B cell (primary cell): ENCODE measurements around the gene TOX2. TPM values are rescaled to one million over a fixed set of nuclear protein-coding genes. Genes with fewer than 3 reads are reported as not detected.

Source experiments
- ATAC-seq: fragments of 200-7000 bp; cut with Tn5 transposase; one replicate; pipeline ENCODE4 v1.10.0; 2021; ENCODE audit warnings: low read depth, mild to moderate bottlenecking, moderate number of reproducible peaks, moderate library complexity
- CTCF ChIA-PET: fragments of 350-600 bp; sonication (Branson Sonifier 250); formaldehyde crosslinking; loops from one replicate; lab custom pipeline; 2021; ENCODE audit warnings: antibody characterized with exemption, inconsistent platforms; lab: Charles Lee
- POLR2A ChIA-PET: fragments of 350-600 bp; sonication (Branson Sonifier 250); formaldehyde crosslinking; loops from one replicate; lab custom pipeline; 2021; ENCODE audit warnings: antibody characterized with exemption; lab: Charles Lee
- DNase-seq: peaks from one replicate; pipeline ENCODE4 v3.0.0; 2013
- H2AFZ ChIP-seq: 2 replicates; pipeline ENCODE4 v1.6.1; 2012; ENCODE audit warnings: mild to moderate bottlenecking, low read depth, low read length; ENCODE audit not compliant: insufficient read depth, poor library complexity, severe bottlenecking
- H3K27ac ChIP-seq, 2 donors: 1 replicate in 1 of 2; 2 replicates in 1 of 2; pipeline ENCODE4 v1.5.1; 2012 to 2013; ENCODE audit warnings: low read length in 2 of 2, mild to moderate bottlenecking in 2 of 2, moderate library complexity in 1 of 2
- H3K27me3 ChIP-seq, 4 experiments: fragments of 200-600 bp in 1 of 4; sonication (generic) in 1 of 4; replicated peaks in 1 of 4; 1 replicate in 2 of 4; 2 replicates in 2 of 4; pipeline versions ENCODE4 v1.6.1 to v1.7.0; 2013 to 2016; ENCODE audit warnings: low read length in 3 of 4, mild to moderate bottlenecking in 2 of 4, mixed read lengths in 1 of 4, moderate library complexity in 1 of 4; ENCODE audit not compliant: insufficient read depth in 4 of 4, control insufficient read depth in 3 of 4; ENCODE audit errors: control extremely low read depth in 1 of 4
- H3K36me3 ChIP-seq, 2 experiments: replicated peaks in 1 of 2; 1 replicate in 1 of 2; 2 replicates in 1 of 2; pipeline versions ENCODE4 v1.6.1 to v1.7.1; 2013; ENCODE audit warnings: low read length in 1 of 2; ENCODE audit not compliant: insufficient read depth in 2 of 2, control insufficient read depth in 1 of 2; ENCODE audit errors: control extremely low read depth in 1 of 2, extremely low read depth in 1 of 2
- H3K4me1 ChIP-seq, 2 donors: fragments of 200-600 bp in 1 of 2; sonication (generic) in 1 of 2; 1 replicate in 1 of 2; 2 replicates in 1 of 2; pipeline versions ENCODE4 v1.5.1 to v1.6.1; 2013 to 2017; ENCODE audit warnings: low read length in 2 of 2; ENCODE audit not compliant: control insufficient read depth in 2 of 2, insufficient read depth in 2 of 2
- H3K4me2 ChIP-seq: replicated peaks from 2 replicates; pipeline ENCODE3; 2012; ENCODE audit warnings: mild to moderate bottlenecking, low read depth, low read length; ENCODE audit not compliant: poor library complexity, severe bottlenecking
- H3K4me3 ChIP-seq, 5 experiments: fragments of 200-600 bp in 1 of 5; sonication (generic) in 1 of 5; 1 replicate in 3 of 5; 2 replicates in 2 of 5; pipeline versions ENCODE4 v1.5.1 to v1.7.0; 2011 to 2016; ENCODE audit warnings: low read length in 4 of 5, mild to moderate bottlenecking in 4 of 5, low read depth in 2 of 5, control low read depth in 1 of 5, moderate library complexity in 1 of 5; ENCODE audit not compliant: insufficient read depth in 1 of 5; ENCODE audit errors: control extremely low read depth in 1 of 5, extremely low read depth in 1 of 5
- H3K79me2 ChIP-seq: fragments of 200-600 bp; sonication (generic); one replicate; pipeline ENCODE4 v1.6.0; 2016; ENCODE audit warnings: low read length; ENCODE audit not compliant: control insufficient read depth, insufficient read depth
- H3K9ac ChIP-seq: fragments of 200-600 bp; sonication (generic); 2 replicates; pipeline ENCODE4 v1.6.1; 2017; ENCODE audit warnings: mild to moderate bottlenecking, low read length, moderate library complexity
- H3K9me3 ChIP-seq, 3 donors: one replicate each; pipeline versions ENCODE4 v1.6.1 to v1.7.1; 2013; ENCODE audit warnings: low read length in 2 of 3; ENCODE audit not compliant: control insufficient read depth in 2 of 3, insufficient read depth in 1 of 3; ENCODE audit errors: control extremely low read depth in 1 of 3
- H4K20me1 ChIP-seq: 2 replicates; pipeline ENCODE4 v1.6.0; 2012; ENCODE audit warnings: mild to moderate bottlenecking, low read length; ENCODE audit not compliant: insufficient read depth, control insufficient read depth, poor library complexity, severe bottlenecking
- H3K27ac Mint-ChIP-seq: one replicate; pipeline ENCODE4 v1.8.0; 2021; ENCODE audit warnings: mixed read lengths
- H3K27me3 Mint-ChIP-seq: one replicate; pipeline ENCODE4 v1.8.0; 2021; ENCODE audit warnings: mixed read lengths
- H3K4me1 Mint-ChIP-seq: one replicate; pipeline ENCODE4 v1.8.0; 2021; ENCODE audit warnings: mixed read lengths
- H3K4me3 Mint-ChIP-seq: one replicate; pipeline ENCODE4 v1.8.0; 2021; ENCODE audit warnings: mixed read lengths
- H3K9me3 Mint-ChIP-seq: one replicate; pipeline ENCODE4 v1.8.0; 2022; ENCODE audit warnings: mixed read lengths; ENCODE audit not compliant: insufficient read depth
- EZH2 ChIP-seq: IDR thresholded peaks from 2 replicates; pipeline ENCODE4 v1.6.1; 2012; ENCODE audit warnings: borderline replicate concordance, low read depth, mild to moderate bottlenecking, moderate library complexity, low read length; ENCODE audit not compliant: insufficient read depth, poor library complexity, severe bottlenecking
- WGBS: methylation state at CpG from one replicate; pipeline ENCODE4 v1.1.5; 2013; ENCODE audit warnings: missing lambda C conversion rate; ENCODE audit not compliant: insufficient coverage; 5-methylcytosine and 5-hydroxymethylcytosine counted together
- intact Hi-C: fragments of 100-400 bp; cut with micrococcal nuclease; formaldehyde crosslinking; loops from one replicate; pipeline ENCODE4 v1.10.0; 2022
- polyA plus RNA-seq: library from polyadenylated mRNA; depleted of rRNA; stranded (reverse); fragments of >200 nt; gene quantifications from 2 replicates; pipeline ENCODE4 v1.2.3, GENCODE V29; 2012
- total RNA-seq, 2 donors: library from RNA; stranded (reverse); fragments of 120-200 nt in 1 of 2; gene quantifications; 1 replicate in 1 of 2; 2 replicates in 1 of 2; pipeline versions ENCODE4 v1.2.3 to v1.2.4, GENCODE V29; 2013 to 2022
- TF ChIP-seq, protein P1 (sequence below): fragments of 200-600 bp; IDR thresholded peaks from one replicate; pipeline ENCODE4 v1.8.0; 2022; ENCODE audit warnings: antibody characterized with exemption, mild to moderate bottlenecking

Gene TOX2
- total and polyA plus RNA-seq, 2 donors (not counting 1 experiment from before 2014, with no cell fraction given): 1.2 to 4.1 TPM

- 82% methylated on average over 3 of the region's 3 CpGs for WGBS
- H3K4me3 Mint-ChIP-seq: no peak overlapping the region
- DNase-seq: no peak
- no peaks in the 10 kb centered on the region for H3K79me2 ChIP-seq
- H3K4me2 ChIP-seq: no peak overlapping the region
- no peaks in the 10 kb centered on the region for H3K36me3 ChIP-seq
- no peak overlapping the region for H3K4me3 ChIP-seq
- H3K27me3 ChIP-seq: peaks cover 0 to 2% (median 0%) of the 10 kb centered on the region in 4 experiments
- ChIA-PET POLR2A (no interaction called here), CTCF (no interaction called here)
- H4K20me1 ChIP-seq: no peaks in the 10 kb centered on the region
- intact Hi-C loops: no loop called here
- TF ChIP-seq, protein P1, sequence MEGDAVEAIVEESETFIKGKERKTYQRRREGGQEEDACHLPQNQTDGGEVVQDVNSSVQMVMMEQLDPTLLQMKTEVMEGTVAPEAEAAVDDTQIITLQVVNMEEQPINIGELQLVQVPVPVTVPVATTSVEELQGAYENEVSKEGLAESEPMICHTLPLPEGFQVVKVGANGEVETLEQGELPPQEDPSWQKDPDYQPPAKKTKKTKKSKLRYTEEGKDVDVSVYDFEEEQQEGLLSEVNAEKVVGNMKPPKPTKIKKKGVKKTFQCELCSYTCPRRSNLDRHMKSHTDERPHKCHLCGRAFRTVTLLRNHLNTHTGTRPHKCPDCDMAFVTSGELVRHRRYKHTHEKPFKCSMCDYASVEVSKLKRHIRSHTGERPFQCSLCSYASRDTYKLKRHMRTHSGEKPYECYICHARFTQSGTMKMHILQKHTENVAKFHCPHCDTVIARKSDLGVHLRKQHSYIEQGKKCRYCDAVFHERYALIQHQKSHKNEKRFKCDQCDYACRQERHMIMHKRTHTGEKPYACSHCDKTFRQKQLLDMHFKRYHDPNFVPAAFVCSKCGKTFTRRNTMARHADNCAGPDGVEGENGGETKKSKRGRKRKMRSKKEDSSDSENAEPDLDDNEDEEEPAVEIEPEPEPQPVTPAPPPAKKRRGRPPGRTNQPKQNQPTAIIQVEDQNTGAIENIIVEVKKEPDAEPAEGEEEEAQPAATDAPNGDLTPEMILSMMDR: no peak
- no peak for TF ChIP-seq EZH2
- ATAC-seq: no peak
- H3K9ac ChIP-seq: no peak overlapping the region
- H3K27me3 Mint-ChIP-seq: peaks cover 16% of the 10 kb centered on the region
- no peaks in the 10 kb centered on the region for H3K9me3 Mint-ChIP-seq
- H3K9me3 ChIP-seq: no peaks in the 10 kb centered on the region
- H3K27ac Mint-ChIP-seq: no peak overlapping the region
- H2AFZ ChIP-seq: no peak overlapping the region
- no peaks in the 10 kb centered on the region for H3K4me1 ChIP-seq
- no peaks in the 10 kb centered on the region for H3K4me1 Mint-ChIP-seq
- no peak overlapping the region for H3K27ac ChIP-seq
These were observed 91.0 kb downstream of the TOX2 start for GRCh38 chr20:44005661-44006060.

- H3K9me3 Mint-ChIP-seq: no peaks in the 10 kb centered on the region
- Histone ChIP-seq H3K4me1 (no peaks in the 10 kb centered on the region), H3K79me2 (no peaks in the 10 kb centered on the region), H3K36me3 (no peaks in the 10 kb centered on the region), H3K4me2 (no peak overlapping the region), H3K27ac (no peak overlapping the region), H2AFZ (no peak overlapping the region), H4K20me1 (no peaks in the 10 kb centered on the region), H3K4me3 (no peak overlapping the region), H3K9me3 (no peaks in the 10 kb centered on the region), H3K27me3 (peaks cover 0 to 2% (median 0%) of the 10 kb centered on the region in 4 experiments), H3K9ac (no peak overlapping the region)
- ATAC-seq: no peak
- 100% methylated on average over 1 of the region's 6 CpGs for WGBS
- H3K4me3 Mint-ChIP-seq: no peak overlapping the region
- intact Hi-C loops: no loop called here
- ChIA-PET CTCF (no interaction called here), POLR2A (no interaction called here)
- no peaks in the 10 kb centered on the region for H3K4me1 Mint-ChIP-seq
- TF ChIP-seq, protein P1: no peak
- no peak for TF ChIP-seq EZH2
- H3K27ac Mint-ChIP-seq: no peak overlapping the region
- peaks cover 14% of the 10 kb centered on the region for H3K27me3 Mint-ChIP-seq
- DNase-seq: no peak
These were observed 91.5 kb downstream of the TOX2 start for GRCh38 chr20:44006126-44006525.
